Measurements from ENCODE around the gene P3H4.

The P3H4 gene

DNA sequence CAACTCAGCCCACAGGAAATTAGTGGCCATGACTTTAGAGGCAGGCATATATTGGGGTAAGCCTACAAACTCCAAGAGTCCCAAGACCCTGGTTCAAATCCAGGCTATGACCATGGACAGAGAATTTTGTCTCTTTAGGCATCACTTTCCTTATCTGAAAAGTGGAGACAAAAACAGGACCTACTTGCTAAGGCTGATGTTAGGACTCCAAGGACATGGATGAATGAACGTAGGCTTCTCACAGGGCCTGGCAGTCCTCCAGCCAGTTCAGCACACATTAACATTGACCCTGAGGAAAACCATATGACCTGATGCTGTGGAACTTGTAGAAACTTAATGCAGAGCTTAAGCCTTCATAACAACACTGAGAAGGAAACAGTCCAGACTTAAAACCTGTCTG lies 2.4 kb upstream of the P3H4 start:
- DNase-seq (ENCODE audit: low read depth, low spot score) = no peak
- Histone ChIP-seq H3K9ac (ENCODE audit: insufficient read length, low read depth) (peak overlapping the region; percentile 91), H3K4me1 (ENCODE audit: insufficient read depth, insufficient read length) (peaks cover 26% of the 10 kb centered on the region), H3K9me3 (ENCODE audit: insufficient read depth, low read length) (no peaks in the 10 kb centered on the region), H3K27me3 (ENCODE audit: insufficient read depth, insufficient read length) (no peaks in the 10 kb centered on the region), H3K4me3 (ENCODE audit: insufficient read length, low read depth) (peak overlapping the region; percentile 87), H3K36me3 (ENCODE audit: insufficient read depth, insufficient read length, low read length) (peaks cover 47% of the 10 kb centered on the region)
- TF ChIP-seq SUZ12 (IDR thresholded peaks at IDR 0.05; ENCODE audit: extremely low read depth, insufficient read depth, insufficient read length) (no peak), ZNF274 (IDR thresholded peaks at IDR 0.05; ENCODE audit: low read depth, low read length) (no peak), YY1 (IDR thresholded peaks at IDR 0.05; ENCODE audit: insufficient read depth, insufficient read length) (no peak)

DNA sequence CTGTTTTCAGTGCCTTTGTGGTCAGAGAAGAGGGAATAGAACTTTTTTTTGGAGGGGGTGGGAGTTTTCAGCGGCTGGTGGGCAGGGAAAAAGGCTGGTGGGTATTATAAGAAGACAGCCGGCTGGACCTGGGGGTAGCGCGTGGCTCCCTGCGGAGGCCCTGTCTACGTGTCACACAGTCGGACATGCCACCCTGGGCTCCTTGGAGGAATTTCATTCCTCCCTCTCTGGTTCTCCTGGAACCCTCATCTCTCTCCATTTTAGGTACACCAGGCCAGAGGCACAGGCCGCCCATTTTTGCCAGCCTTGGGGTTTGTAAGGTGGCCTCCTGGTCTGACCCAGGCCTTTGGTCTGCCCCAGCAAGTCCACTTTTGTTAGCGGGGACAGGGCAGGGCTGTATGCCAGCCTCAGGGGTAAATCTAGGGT lies 2.0 kb upstream of the P3H4 start:
- Histone ChIP-seq H3K9me3 (ENCODE audit: insufficient read depth, low read length) (no peaks in the 10 kb centered on the region), H3K36me3 (ENCODE audit: insufficient read depth, insufficient read length, low read length) (peaks cover 46% of the 10 kb centered on the region), H3K27me3 (ENCODE audit: insufficient read depth, insufficient read length) (no peaks in the 10 kb centered on the region), H3K4me1 (ENCODE audit: insufficient read depth, insufficient read length) (peaks cover 22% of the 10 kb centered on the region), H3K4me3 (ENCODE audit: insufficient read length, low read depth) (peak overlapping the region; percentile 87), H3K9ac (ENCODE audit: insufficient read length, low read depth) (peak overlapping the region; percentile 91)
- no peak for DNase-seq (ENCODE audit: low read depth, low spot score)
- TF ChIP-seq ZNF274 (IDR thresholded peaks at IDR 0.05; ENCODE audit: low read depth, low read length) (no peak), YY1 (IDR thresholded peaks at IDR 0.05; ENCODE audit: insufficient read depth, insufficient read length) (no peak), SUZ12 (IDR thresholded peaks at IDR 0.05; ENCODE audit: extremely low read depth, insufficient read depth, insufficient read length) (no peak)

DNA sequence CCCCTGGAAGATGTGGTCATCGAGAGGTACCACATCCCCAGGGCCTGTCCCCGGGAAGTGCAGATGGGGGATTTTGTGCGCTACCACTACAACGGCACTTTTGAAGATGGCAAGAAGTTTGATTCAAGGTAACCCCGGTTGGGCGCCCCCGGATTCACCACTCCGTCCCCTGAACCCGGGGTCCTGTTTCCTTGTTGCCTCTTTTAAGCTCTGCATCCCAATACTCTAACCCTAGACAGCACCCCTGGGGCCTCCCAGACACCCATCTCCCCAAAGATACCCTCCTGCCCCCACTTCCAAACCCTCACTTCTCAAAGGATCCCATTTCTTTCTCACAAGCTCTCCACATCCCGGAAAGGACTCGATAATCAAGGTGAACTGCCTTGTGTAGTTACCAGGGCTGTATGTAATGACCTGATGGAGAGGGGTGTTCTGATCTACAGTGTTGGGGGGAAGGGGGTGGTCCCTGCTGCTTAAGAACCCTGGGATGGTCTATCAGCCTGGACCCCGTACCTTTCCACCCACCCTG lies 1.5 kb upstream of the P3H4 start:
- H3K36me3 ChIP-seq (ENCODE audit: insufficient read depth, insufficient read length, low read length) = peaks cover 46% of the 10 kb centered on the region
- peaks cover 22% of the 10 kb centered on the region for H3K4me1 ChIP-seq (ENCODE audit: insufficient read depth, insufficient read length)
- H3K4me3 ChIP-seq (ENCODE audit: insufficient read length, low read depth) = peak overlapping the region; percentile 87
- no peak for TF ChIP-seq YY1 (IDR thresholded peaks at IDR 0.05; ENCODE audit: insufficient read depth, insufficient read length)
- TF ChIP-seq ZNF274 (IDR thresholded peaks at IDR 0.05; ENCODE audit: low read depth, low read length) = no peak
- TF ChIP-seq SUZ12 (IDR thresholded peaks at IDR 0.05; ENCODE audit: extremely low read depth, insufficient read depth, insufficient read length) = no peak
- H3K9me3 ChIP-seq (ENCODE audit: insufficient read depth, low read length) = no peaks in the 10 kb centered on the region
- peak overlapping the region; percentile 91 for H3K9ac ChIP-seq (ENCODE audit: insufficient read length, low read depth)
- no peak for DNase-seq (ENCODE audit: low read depth, low spot score)
- no peaks in the 10 kb centered on the region for H3K27me3 ChIP-seq (ENCODE audit: insufficient read depth, insufficient read length)

DNA sequence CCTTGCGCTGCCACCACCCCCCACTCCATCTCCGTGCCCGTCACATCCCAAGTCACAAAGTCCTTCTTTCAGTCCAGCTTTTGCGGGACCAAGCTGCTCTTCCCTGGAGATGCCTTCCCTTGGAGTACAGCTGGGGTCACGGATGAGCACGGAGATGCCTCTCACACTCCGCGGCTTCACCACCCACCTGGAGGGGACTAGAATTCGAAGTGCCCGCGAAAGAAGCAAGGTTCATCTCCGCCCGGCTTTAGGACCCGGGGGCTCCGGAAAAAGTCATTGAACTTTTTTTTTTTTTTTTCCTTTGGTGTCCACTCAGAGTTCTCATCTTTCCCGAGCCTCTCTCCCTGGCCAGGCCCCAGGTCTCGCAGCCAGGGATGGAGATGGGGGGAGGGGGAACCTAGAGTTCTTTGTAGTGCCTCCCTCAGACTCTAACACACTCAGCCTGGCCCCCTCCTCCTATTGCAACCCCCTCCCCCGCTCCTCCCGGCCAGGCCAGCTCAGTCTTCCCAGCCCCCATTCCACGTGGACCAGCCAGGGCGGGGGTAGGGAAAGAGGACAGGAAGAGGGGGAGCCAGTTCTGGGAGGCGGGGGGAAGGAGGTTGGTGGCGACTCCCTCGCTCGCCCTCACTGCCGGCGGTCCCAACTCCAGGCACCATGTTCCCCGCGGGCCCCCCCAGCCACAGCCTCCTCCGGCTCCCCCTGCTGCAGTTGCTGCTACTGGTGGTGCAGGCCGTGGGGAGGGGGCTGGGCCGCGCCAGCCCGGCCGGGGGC lies 817 bp upstream of the P3H4 start, which contains the start of gene FKBP10:
TSS of gene FKBP10 (plus strand) at position 624 of the 771 bp plus-strand sequence. CDS start at position 655, 31 bp downstream.
- peak; percentile 88 for DNase-seq (ENCODE audit: low read depth, low spot score)
- Histone ChIP-seq H3K4me3 (ENCODE audit: insufficient read length, low read depth) (peak within 1 kb of the TSS; percentile 87), H3K36me3 (ENCODE audit: insufficient read depth, insufficient read length, low read length) (peaks cover 47% of the 10 kb centered on the region), H3K9ac (ENCODE audit: insufficient read length, low read depth) (peak within 1 kb of the TSS; percentile 91), H3K9me3 (ENCODE audit: insufficient read depth, low read length) (no peaks in the 10 kb centered on the region), H3K4me1 (ENCODE audit: insufficient read depth, insufficient read length) (peaks cover 20% of the 10 kb centered on the region), H3K27me3 (ENCODE audit: insufficient read depth, insufficient read length) (no peaks in the 10 kb centered on the region)
- TF ChIP-seq YY1 (IDR thresholded peaks at IDR 0.05; ENCODE audit: insufficient read depth, insufficient read length) = no peak

DNA sequence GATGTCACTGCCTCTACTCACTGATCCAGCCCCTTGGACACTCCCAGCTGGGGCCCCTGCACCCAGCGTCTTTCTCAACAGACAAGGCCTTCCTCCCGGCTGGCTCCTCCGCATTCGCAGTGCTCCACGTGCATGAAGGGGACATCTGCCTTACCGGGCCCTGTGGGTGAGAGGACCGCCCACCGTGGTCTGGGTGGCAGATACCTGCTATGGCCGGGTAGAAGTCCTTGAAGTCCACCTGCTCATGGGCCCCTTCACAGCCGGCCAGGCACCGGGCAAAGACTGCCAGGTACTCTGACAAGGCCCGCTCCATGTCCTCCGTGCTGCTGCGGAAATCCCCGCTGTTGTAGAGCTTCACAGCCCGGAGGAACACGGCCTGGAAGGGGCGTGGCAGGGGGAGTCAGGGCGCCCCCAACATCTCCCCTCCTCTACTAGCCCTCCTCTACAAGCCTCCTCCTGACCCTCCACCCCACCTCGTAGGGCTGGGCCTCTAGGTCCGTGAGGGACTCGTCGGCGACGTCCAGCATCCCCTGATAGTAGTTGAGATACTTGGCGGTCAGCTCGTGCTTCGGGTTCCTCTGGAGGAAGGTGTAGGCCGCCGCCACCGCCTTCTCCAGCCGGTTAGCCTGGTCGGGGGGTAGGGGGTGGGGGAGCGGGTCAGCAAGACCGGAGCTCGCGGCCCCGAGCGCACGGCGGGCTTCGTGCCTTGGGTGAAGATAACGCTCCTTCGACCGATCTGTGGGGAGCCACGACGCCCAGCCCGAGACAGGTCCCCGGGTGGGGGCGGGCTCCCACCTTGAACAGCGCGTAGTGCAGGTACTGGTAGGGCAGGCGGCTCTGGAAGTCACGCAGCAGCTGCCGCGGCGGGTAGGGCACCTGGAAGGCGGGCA lies 845 bp downstream of the P3H4 start:
- H3K9me3 ChIP-seq (ENCODE audit: insufficient read depth, low read length) = no peaks in the 10 kb centered on the region
- H3K9ac ChIP-seq (ENCODE audit: insufficient read length, low read depth) = peak overlapping the region; percentile 91
- peaks cover 13% of the 10 kb centered on the region for H3K4me1 ChIP-seq (ENCODE audit: insufficient read depth, insufficient read length)
- peak overlapping the region; percentile 87 for H3K4me3 ChIP-seq (ENCODE audit: insufficient read length, low read depth)
- H3K27me3 ChIP-seq (ENCODE audit: insufficient read depth, insufficient read length) = no peaks in the 10 kb centered on the region
- H3K36me3 ChIP-seq (ENCODE audit: insufficient read depth, insufficient read length, low read length) = peaks cover 48% of the 10 kb centered on the region
- DNase-seq (ENCODE audit: low read depth, low spot score) = no peak
- TF ChIP-seq ZNF274 (IDR thresholded peaks at IDR 0.05; ENCODE audit: low read depth, low read length) (no peak), YY1 (IDR thresholded peaks at IDR 0.05; ENCODE audit: insufficient read depth, insufficient read length) (no peak), SUZ12 (IDR thresholded peaks at IDR 0.05; ENCODE audit: extremely low read depth, insufficient read depth, insufficient read length) (no peak)

DNA sequence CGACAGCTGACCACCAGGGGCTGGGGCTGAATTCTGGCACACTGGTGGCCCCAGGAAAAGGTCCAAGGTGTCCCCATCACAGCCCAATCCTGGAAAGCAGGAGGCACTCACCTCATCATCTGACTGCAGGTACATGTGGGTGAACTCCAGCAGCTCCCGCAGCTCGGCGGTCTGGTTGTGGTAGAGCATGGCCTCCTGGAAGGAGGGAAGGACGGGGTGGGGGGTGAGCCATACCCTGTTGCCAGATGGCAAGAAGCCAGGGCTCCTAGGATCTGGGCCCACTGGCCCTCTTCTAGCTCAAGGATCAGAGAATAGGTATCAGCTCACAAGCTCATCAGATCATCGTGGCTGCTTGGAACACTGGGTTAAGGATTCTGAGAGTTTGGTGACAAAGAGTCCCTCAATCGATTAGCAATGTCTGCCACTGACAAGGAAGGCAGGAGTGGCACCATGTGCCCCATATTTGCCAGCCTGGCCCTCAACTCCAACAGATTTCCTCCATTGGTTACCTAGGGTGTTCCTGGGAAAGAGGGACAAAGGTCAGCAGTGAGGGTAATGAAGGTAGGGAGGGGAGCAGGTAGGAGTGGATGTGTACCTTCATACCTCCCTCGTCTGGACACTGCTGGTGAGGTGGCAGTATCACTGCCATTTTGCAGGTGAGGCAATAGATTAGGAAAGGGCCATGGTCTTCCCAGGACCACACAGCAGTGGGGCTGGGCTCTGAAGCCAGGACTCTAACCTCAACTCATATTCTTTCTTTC lies 4.9 kb downstream of the P3H4 start:
- no peak for DNase-seq (ENCODE audit: low read depth, low spot score)
- no peaks in the 10 kb centered on the region for H3K9me3 ChIP-seq (ENCODE audit: insufficient read depth, low read length)
- H3K4me3 ChIP-seq (ENCODE audit: insufficient read length, low read depth) = no peak overlapping the region
- H3K9ac ChIP-seq (ENCODE audit: insufficient read length, low read depth) = no peak overlapping the region
- H3K36me3 ChIP-seq (ENCODE audit: insufficient read depth, insufficient read length, low read length) = peaks cover 59% of the 10 kb centered on the region
- H3K27me3 ChIP-seq (ENCODE audit: insufficient read depth, insufficient read length) = no peaks in the 10 kb centered on the region
- H3K4me1 ChIP-seq (ENCODE audit: insufficient read depth, insufficient read length) = peaks cover 14% of the 10 kb centered on the region
- TF ChIP-seq SUZ12 (IDR thresholded peaks at IDR 0.05; ENCODE audit: extremely low read depth, insufficient read depth, insufficient read length) = no peak
- TF ChIP-seq ZNF274 (IDR thresholded peaks at IDR 0.05; ENCODE audit: low read depth, low read length) = no peak
- no peak for TF ChIP-seq YY1 (IDR thresholded peaks at IDR 0.05; ENCODE audit: insufficient read depth, insufficient read length)

Data from NT2/D1 (cell line).